SK-N-MC (cell line): ENCODE results near the gene ESCO1.

Experiments
- DNase-seq: peaks from one replicate; pipeline ENCODE4 v3.0.0-alpha.2; 2011; ENCODE audit warnings: low read depth, low spot score
- H3K27ac ChIP-seq: fragments of 200-600 bp; sonication (generic); 2 replicates; pipeline ENCODE4 v1.5.1; 2016; ENCODE audit warnings: mixed run types
- H3K36me3 ChIP-seq: fragments of 200-600 bp; sonication (generic); 2 replicates; pipeline ENCODE4 v1.6.1; 2017; ENCODE audit warnings: antibody characterized with exemption, low read length, mixed read lengths; ENCODE audit not compliant: insufficient read depth
- H3K4me3 ChIP-seq: fragments of 200-600 bp; sonication (generic); 2 replicates; pipeline ENCODE4 v1.5.1; 2016
- H3K9ac ChIP-seq: fragments of 200-600 bp; sonication (generic); 2 replicates; pipeline ENCODE4 v1.8.0; 2017; ENCODE audit warnings: mixed run types, mixed read lengths; ENCODE audit not compliant: insufficient read length
- H3K9me3 ChIP-seq: fragments of 200-600 bp; sonication (generic); 2 replicates; pipeline ENCODE4 v1.6.1; 2017; ENCODE audit warnings: low read depth, mild to moderate bottlenecking, antibody characterized with exemption, low read length, moderate library complexity, mixed read lengths
- EZH2 ChIP-seq: fragments of 200-600 bp; sonication (generic); IDR thresholded peaks from one replicate; pipeline ENCODE4 v1.6.1; 2017; ENCODE audit warnings: antibody characterized with exemption
- FOXP2 ChIP-seq: optimal IDR thresholded peaks from 2 replicates; pipeline ENCODE3; 2011; ENCODE audit warnings: mild to moderate bottlenecking, moderate library complexity; ENCODE audit not compliant: insufficient read depth; ENCODE audit errors: extremely low read length, control extremely low read depth
- POLR2AphosphoS5 ChIP-seq: IDR thresholded peaks from 2 replicates; pipeline ENCODE4 v1.6.1; 2012; ENCODE audit warnings: mild to moderate bottlenecking, low read depth, low read length, borderline replicate concordance

The ESCO1 gene

DNA sequence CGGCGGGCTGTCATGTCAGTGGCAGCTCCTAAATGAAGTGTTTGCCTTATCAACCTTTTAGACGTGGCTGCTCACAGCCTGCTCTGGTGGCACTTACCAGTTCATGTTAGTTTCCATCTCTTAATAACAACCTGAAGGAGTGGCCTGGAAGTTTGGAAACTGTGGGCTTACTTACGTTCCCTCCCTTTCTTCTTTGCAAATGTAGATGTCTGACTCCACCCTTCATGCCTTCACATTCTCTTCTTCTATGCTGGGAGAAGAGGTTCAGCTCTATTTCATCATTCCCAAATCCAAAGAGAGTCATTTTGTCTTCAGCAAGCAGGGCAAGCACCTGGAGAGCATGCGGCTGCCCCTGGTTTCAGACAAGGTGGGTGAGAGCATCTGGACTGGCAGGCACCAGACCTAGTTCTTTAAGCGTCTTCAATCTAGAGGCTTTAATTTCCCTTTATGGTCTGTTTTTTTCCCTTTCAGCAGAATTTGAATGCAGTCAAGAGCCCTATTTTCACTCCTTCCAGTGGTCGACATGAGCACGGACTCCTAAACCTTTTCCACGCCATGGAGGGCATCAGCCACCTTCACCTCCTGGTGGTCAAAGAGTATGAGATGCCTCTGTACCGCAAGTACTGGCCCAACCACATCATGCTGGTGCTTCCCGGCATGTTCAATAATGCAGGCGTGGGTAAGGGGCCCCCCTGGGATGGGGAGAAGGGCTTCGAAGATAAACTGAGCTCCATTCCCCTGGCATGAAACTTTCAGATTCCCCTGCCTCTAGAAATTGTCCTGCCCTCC is 92.4 kb downstream of the ESCO1 start:
- no peaks in the 10 kb centered on the region for H3K36me3 ChIP-seq
- no peak overlapping the region for H3K4me3 ChIP-seq
- TF ChIP-seq FOXP2 (no peak), EZH2 (no peak), POLR2AphosphoS5 (no peak)
- H3K9ac ChIP-seq = no peak overlapping the region
- no peak for DNase-seq
- H3K27ac ChIP-seq = no peak overlapping the region
- no peaks in the 10 kb centered on the region for H3K9me3 ChIP-seq

- no peak overlapping the region for H3K4me3 ChIP-seq
- no peak overlapping the region for H3K9ac ChIP-seq
- TF ChIP-seq FOXP2 (no peak), EZH2 (no peak), POLR2AphosphoS5 (no peak)
- H3K9me3 ChIP-seq = no peaks in the 10 kb centered on the region
- no peaks in the 10 kb centered on the region for H3K36me3 ChIP-seq
- H3K27ac ChIP-seq = no peak overlapping the region
- DNase-seq = no peak
Observed at GRCh38 chr18:21502661-21503060, 97.8 kb downstream of the ESCO1 start.

DNA sequence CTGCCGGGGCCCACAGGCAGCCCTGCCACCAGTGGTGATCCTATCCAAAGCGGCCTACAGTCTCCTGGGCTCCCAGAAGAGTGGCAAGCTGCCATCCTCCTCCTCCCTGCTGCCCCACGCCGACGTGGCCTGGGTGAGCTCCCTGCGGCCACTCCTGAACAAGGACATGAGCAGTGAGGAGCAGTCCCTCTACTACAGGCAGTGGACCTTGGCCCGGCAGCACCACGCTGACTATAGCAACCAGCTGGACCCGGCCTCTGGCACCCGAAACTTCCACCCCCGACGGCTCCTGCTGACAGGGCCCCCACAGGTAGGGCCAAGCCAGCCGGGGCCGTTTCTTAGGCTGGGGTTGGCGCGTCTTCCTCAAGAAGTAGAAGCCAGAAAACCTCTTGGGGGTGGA is 100.5 kb downstream of the ESCO1 start:
- Histone ChIP-seq H3K9ac (no peak overlapping the region), H3K36me3 (no peaks in the 10 kb centered on the region), H3K4me3 (no peak overlapping the region), H3K27ac (no peak overlapping the region), H3K9me3 (no peaks in the 10 kb centered on the region)
- DNase-seq = no peak
- TF ChIP-seq FOXP2 (no peak), EZH2 (no peak), POLR2AphosphoS5 (no peak)

DNA sequence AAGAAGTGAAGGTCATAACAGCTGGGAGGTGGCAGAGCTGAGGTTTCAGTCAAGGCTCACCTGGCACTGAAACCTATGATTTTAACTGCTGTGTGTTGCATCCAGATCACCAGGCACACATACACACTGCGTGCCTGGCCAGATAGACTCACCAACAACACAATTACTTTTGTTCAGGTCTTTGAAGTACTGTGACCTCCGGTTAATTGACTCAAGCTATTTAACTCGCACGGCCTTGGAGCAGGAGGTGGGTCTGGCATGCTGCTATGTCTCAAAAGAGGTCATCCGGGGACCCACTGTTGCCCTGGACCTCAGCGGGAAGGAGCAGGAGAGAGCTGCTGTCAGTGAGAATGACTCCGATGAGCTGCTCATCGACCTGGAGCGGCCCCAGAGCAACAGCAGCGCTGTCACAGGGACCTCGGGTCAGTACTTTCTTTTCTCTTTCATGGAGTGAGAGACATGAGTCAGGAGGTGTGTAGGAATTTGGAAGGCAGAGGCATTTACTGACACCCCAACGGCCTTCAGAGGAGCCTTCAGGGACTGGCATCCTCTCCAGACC is 104.1 kb downstream of the ESCO1 start:
- TF ChIP-seq POLR2AphosphoS5 (no peak), EZH2 (no peak), FOXP2 (no peak)
- H3K4me3 ChIP-seq = no peak overlapping the region
- DNase-seq = no peak
- H3K36me3 ChIP-seq = no peaks in the 10 kb centered on the region
- H3K27ac ChIP-seq = no peak overlapping the region
- no peaks in the 10 kb centered on the region for H3K9me3 ChIP-seq
- no peak overlapping the region for H3K9ac ChIP-seq

DNA sequence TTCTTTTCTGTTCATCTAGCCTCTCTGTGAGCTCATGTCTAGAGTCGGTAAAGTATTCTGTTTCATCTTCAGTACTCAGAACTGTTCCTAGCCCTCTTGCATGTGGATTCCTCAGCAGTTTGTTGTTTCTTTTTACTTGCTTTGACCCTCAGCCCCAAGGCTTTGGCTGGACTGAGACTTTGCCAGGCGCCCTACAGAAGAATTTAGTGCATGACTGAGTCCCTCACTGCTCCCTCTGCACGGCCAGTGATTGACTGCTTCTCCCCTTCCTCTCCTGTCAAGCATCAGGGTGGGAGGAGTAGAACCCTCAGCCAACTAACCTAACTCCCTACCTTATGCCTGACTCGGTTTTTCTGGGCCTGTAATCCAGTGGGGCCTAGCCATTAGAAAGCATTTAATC is 109.8 kb downstream of the ESCO1 start:
- Histone ChIP-seq H3K9me3 (no peaks in the 10 kb centered on the region), H3K36me3 (no peaks in the 10 kb centered on the region), H3K9ac (no peak overlapping the region), H3K4me3 (no peak overlapping the region), H3K27ac (no peak overlapping the region)
- TF ChIP-seq POLR2AphosphoS5 (no peak), EZH2 (no peak), FOXP2 (no peak)
- DNase-seq = no peak

- DNase-seq = no peak
- no peak overlapping the region for H3K4me3 ChIP-seq
- no peak overlapping the region for H3K27ac ChIP-seq
- no peak overlapping the region for H3K9ac ChIP-seq
- TF ChIP-seq POLR2AphosphoS5 (no peak), EZH2 (no peak), FOXP2 (no peak)
- H3K9me3 ChIP-seq = no peaks in the 10 kb centered on the region
- H3K36me3 ChIP-seq = no peaks in the 10 kb centered on the region
Observed at GRCh38 chr18:21489919-21490495, 110.5 kb downstream of the ESCO1 start.

DNA sequence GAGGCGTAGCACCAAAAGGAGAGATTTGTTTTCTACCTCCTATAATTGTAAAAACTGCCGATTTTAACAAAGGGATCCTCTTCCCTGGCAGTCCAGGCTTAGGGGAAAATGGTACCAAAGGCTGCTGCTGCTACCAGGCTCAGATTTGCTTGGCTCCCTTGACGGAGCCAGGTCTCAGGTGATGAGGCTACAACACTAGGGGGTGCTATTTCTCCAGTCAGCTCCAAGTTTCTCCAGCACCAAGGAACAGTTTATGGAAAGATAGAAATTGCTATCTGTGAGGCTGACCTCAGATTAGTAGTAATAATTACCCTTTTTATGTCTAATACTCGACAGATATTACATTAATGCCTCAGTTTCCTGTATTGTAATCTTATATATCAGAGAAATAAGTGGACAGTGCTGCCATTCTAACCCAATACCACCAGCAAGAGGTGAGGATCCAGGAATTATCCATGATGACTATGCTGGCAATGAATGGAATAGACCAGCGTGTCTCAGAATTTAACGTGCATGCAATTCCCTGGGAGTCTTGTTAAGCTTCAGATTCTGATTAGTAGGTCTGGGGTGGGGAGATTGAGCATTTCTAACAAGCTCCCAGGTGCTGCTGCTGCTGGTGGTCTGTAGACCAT is 111.3 kb downstream of the ESCO1 start:
- H3K9me3 ChIP-seq = no peaks in the 10 kb centered on the region
- H3K9ac ChIP-seq = no peak overlapping the region
- no peak overlapping the region for H3K4me3 ChIP-seq
- peak; percentile 14 for DNase-seq
- no peaks in the 10 kb centered on the region for H3K36me3 ChIP-seq
- no peak overlapping the region for H3K27ac ChIP-seq
- TF ChIP-seq EZH2 (no peak), POLR2AphosphoS5 (no peak), FOXP2 (no peak)

DNA sequence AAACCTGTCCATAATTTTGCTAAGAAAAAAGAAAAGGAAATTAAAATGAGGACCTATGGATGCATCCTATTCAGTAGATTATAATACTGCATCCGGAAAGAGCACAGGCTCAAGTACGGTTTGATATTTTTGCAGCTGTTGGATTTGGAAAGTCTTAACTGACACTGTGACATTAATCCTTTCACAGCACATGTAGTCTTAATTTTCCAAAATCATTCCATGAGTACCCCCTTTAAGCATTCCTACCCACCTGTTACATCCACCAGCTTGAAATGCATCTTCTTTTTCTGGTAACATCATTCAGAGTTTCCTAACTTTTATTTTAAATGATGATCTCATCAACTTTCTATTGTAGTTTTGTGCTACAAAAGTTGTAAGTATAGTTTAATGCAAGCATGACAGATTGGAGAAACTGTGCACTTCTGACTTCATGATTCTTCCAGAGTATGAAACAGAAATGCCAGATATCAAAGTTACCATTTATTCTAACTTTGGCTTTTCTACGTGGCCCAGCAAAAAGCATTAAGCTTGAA is 113.5 kb downstream of the ESCO1 start:
- H3K9me3 ChIP-seq = no peaks in the 10 kb centered on the region
- no peak overlapping the region for H3K9ac ChIP-seq
- no peaks in the 10 kb centered on the region for H3K36me3 ChIP-seq
- H3K27ac ChIP-seq = no peak overlapping the region
- DNase-seq = no peak
- TF ChIP-seq POLR2AphosphoS5 (no peak), FOXP2 (no peak), EZH2 (no peak)
- H3K4me3 ChIP-seq = no peak overlapping the region
